Liver (tissue), 9 donors: Measurements from ENCODE around the gene ULK4. TPM values are rescaled to one million over a fixed set of nuclear protein-coding genes. Genes with fewer than 3 reads are reported as not detected.

Source experiments
- DNase-seq: peaks from one replicate; pipeline ENCODE4 v3.0.0-alpha.2; 2017; ENCODE audit warnings: low spot score
- H3K27ac ChIP-seq, 2 donors: one replicate each; pipeline ENCODE4 v1.7.0; 2013; ENCODE audit warnings: inconsistent platforms in 2 of 2, low read length in 2 of 2, control low read depth in 1 of 2, low read depth in 1 of 2, mild to moderate bottlenecking in 1 of 2
- H3K27me3 ChIP-seq, 4 donors: one replicate each; pipeline versions ENCODE4 v1.6.1 to v1.7.0; 2013; ENCODE audit warnings: low read length in 3 of 4, inconsistent platforms in 1 of 4, mild to moderate bottlenecking in 1 of 4, moderate library complexity in 1 of 4; ENCODE audit not compliant: control insufficient read depth in 4 of 4, insufficient read depth in 4 of 4
- H3K36me3 ChIP-seq, 4 donors: one replicate each; pipeline versions ENCODE4 v1.6.1 to v1.7.0; 2013; ENCODE audit warnings: low read length in 3 of 4, mild to moderate bottlenecking in 3 of 4, low read depth in 1 of 4, moderate library complexity in 1 of 4; ENCODE audit not compliant: control insufficient read depth in 4 of 4, insufficient read depth in 3 of 4
- H3K4me1 ChIP-seq, 4 donors: one replicate each; pipeline versions ENCODE4 v1.6.1 to v1.7.0; 2013; ENCODE audit warnings: low read length in 3 of 4, mild to moderate bottlenecking in 3 of 4, moderate library complexity in 1 of 4; ENCODE audit not compliant: control insufficient read depth in 4 of 4, insufficient read depth in 4 of 4
- H3K4me3 ChIP-seq, 3 donors: one replicate each; pipeline versions ENCODE4 v1.6.1 to v1.7.0; 2013; ENCODE audit warnings: low read length in 3 of 3, control low read depth in 1 of 3, low read depth in 1 of 3, mild to moderate bottlenecking in 1 of 3
- H3K9ac ChIP-seq, 2 donors: one replicate each; pipeline ENCODE4 v1.7.0; 2013; ENCODE audit warnings: low read length in 2 of 2, mild to moderate bottlenecking in 2 of 2, moderate library complexity in 2 of 2, control low read depth in 1 of 2, low read depth in 1 of 2
- H3K9me3 ChIP-seq, 4 donors: one replicate each; pipeline versions ENCODE4 v1.6.1 to v1.7.0; 2013; ENCODE audit warnings: low read length in 3 of 4; ENCODE audit not compliant: control insufficient read depth in 4 of 4
- CTCF ChIP-seq: fragments of 150-350 bp; IDR thresholded peaks from 2 replicates; pipeline ENCODE4 v1.5.1; 2017; ENCODE audit warnings: improper control_type of control experiment, low read depth, low read length; ENCODE audit not compliant: missing input control
- EGR1 ChIP-seq, 2 donors: IDR thresholded peaks; 2 replicates each; pipeline ENCODE4 v1.6.1; 2016 to 2018; ENCODE audit warnings: antibody characterized with exemption in 2 of 2, low read depth in 2 of 2
- FOXA1 ChIP-seq: IDR thresholded peaks from 2 replicates; pipeline ENCODE4 v1.6.1; 2016; ENCODE audit warnings: antibody characterized with exemption
- FOXA2 ChIP-seq: IDR thresholded peaks from 2 replicates; pipeline ENCODE4 v1.6.1; 2016; ENCODE audit warnings: antibody characterized with exemption
- GABPA ChIP-seq, 2 donors: IDR thresholded peaks in 1 of 2; conservative IDR thresholded peaks in 1 of 2; 2 replicates each; pipeline ENCODE4 v1.6.1; 2016; ENCODE audit warnings: antibody characterized with exemption in 2 of 2, mild to moderate bottlenecking in 1 of 2, moderate library complexity in 1 of 2
- HNF4A ChIP-seq, 2 donors: conservative IDR thresholded peaks; 2 replicates each; pipeline ENCODE4 v1.6.1; 2016; ENCODE audit warnings: antibody characterized with exemption in 2 of 2, mild to moderate bottlenecking in 2 of 2
- HNF4G ChIP-seq: IDR thresholded peaks from 2 replicates; pipeline ENCODE4 v1.6.1; 2016; ENCODE audit warnings: antibody characterized with exemption
- JUND ChIP-seq, 2 donors: IDR thresholded peaks; 2 replicates each; pipeline ENCODE4 v1.6.1; 2016; ENCODE audit warnings: antibody characterized with exemption in 2 of 2
- NR2F2 ChIP-seq: IDR thresholded peaks from 2 replicates; pipeline ENCODE4 v1.6.1; 2016; ENCODE audit warnings: antibody characterized with exemption
- RAD21 ChIP-seq, 2 donors: IDR thresholded peaks; 2 replicates each; pipeline ENCODE4 v1.6.1; 2016; ENCODE audit warnings: antibody characterized with exemption in 2 of 2, mild to moderate bottlenecking in 2 of 2
- REST ChIP-seq: IDR thresholded peaks from 2 replicates; pipeline ENCODE4 v1.6.1; 2016; ENCODE audit warnings: antibody characterized with exemption, mild to moderate bottlenecking
- RXRA ChIP-seq, 2 donors: IDR thresholded peaks; 2 replicates each; pipeline ENCODE4 v1.6.1; 2017 to 2018; ENCODE audit warnings: antibody characterized with exemption in 2 of 2, mild to moderate bottlenecking in 1 of 2
- SP1 ChIP-seq: IDR thresholded peaks from 2 replicates; pipeline ENCODE4 v1.6.1; 2018; ENCODE audit warnings: antibody characterized with exemption, mild to moderate bottlenecking
- TAF1 ChIP-seq: conservative IDR thresholded peaks from 2 replicates; pipeline ENCODE4 v1.6.1; 2016; ENCODE audit warnings: antibody characterized with exemption, mild to moderate bottlenecking
- YY1 ChIP-seq: IDR thresholded peaks from 2 replicates; pipeline ENCODE4 v1.6.1; 2016; ENCODE audit warnings: antibody characterized with exemption, mild to moderate bottlenecking
- WGBS: extraction: QIAGEN DNeasy Blood & Tissue Kit; methylation state at CpG from one replicate; pipeline ENCODE4 v1.1.7; 2013; 5-methylcytosine and 5-hydroxymethylcytosine counted together
- polyA plus RNA-seq, 2 donors: library from polyadenylated mRNA; stranded (reverse) in 1 of 2; unstranded in 1 of 2; fragments of 200-250 nt in 1 of 2; fragments of >200 nt in 1 of 2; fragmentation: Nextera tagmentation in 1 of 2; extraction: Ambion mirVana in 1 of 2; gene quantifications; one replicate each; pipeline versions ENCODE4 v1.2.1 to v1.2.3, GENCODE V29; 2013 to 2015
- total RNA-seq, 2 donors: library from RNA; depleted of rRNA; stranded (reverse); fragments of >200 nt; gene quantifications; one replicate each; pipeline ENCODE4 v1.2.3, GENCODE V29; 2014
- TF ChIP-seq, protein P1 (sequence below): IDR thresholded peaks from 2 replicates; pipeline ENCODE4 v1.6.1; 2016; ENCODE audit warnings: antibody characterized with exemption
- TF ChIP-seq, protein P2 (sequence below): IDR thresholded peaks from 2 replicates; pipeline ENCODE4 v1.6.1; 2016; ENCODE audit warnings: antibody characterized with exemption
- TF ChIP-seq, protein P3 (sequence below): IDR thresholded peaks from 2 replicates; pipeline ENCODE4 v1.6.1; 2016; ENCODE audit warnings: antibody characterized with exemption
- donor health status: healthy.
- donor health status: healthy.
- donor health status: healthy.
- donor health status: healthy.
- donor health status: healthy.

ULK4 gene
- total and polyA plus RNA-seq, 4 donors: 1.1 to 11.5 (median 3.2) TPM

GRCh38 chr3:41430886-41431285 lies 531.0 kb downstream of the ULK4 start (continued):
- no peak for TF ChIP-seq GABPA (IDR thresholded peaks at IDR 0.05 in 1 of 2, conservative IDR thresholded peaks at IDR 0.05 in 1 of 2)
- TF ChIP-seq NR2F2: no peak
- TF ChIP-seq HNF4G: no peak
- no peak for TF ChIP-seq RXRA (IDR thresholded peaks at IDR 0.05)
- no peak for TF ChIP-seq JUND (IDR thresholded peaks at IDR 0.05)
- TF ChIP-seq CTCF: no peak

GRCh38 chr3:41430391-41430790 lies 531.5 kb downstream of the ULK4 start:
- Histone ChIP-seq H3K36me3 (no peaks in the 10 kb centered on the region), H3K9me3 (no peaks in the 10 kb centered on the region), H3K4me3 (no peak overlapping the region), H3K27ac (no peak overlapping the region), H3K4me1 (no peaks in the 10 kb centered on the region), H3K9ac (no peak overlapping the region), H3K27me3 (no peaks in the 10 kb centered on the region)
- WGBS: 91% methylated on average over 3 of the region's 3 CpGs
- DNase-seq: no peak
- TF ChIP-seq REST: no peak
- no peak for TF ChIP-seq SP1
- no peak for TF ChIP-seq YY1
- no peak for TF ChIP-seq JUND (IDR thresholded peaks at IDR 0.05)
- no peak for TF ChIP-seq TAF1
- TF ChIP-seq NR2F2: no peak
- TF ChIP-seq EGR1 (IDR thresholded peaks at IDR 0.05; ENCODE audit: low read depth in 2 of 2): no peak
- TF ChIP-seq, protein P1, sequence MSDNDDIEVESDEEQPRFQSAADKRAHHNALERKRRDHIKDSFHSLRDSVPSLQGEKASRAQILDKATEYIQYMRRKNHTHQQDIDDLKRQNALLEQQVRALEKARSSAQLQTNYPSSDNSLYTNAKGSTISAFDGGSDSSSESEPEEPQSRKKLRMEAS: no peak
- no peak for TF ChIP-seq HNF4G
- TF ChIP-seq RXRA (IDR thresholded peaks at IDR 0.05): no peak

- Histone ChIP-seq H3K27me3 (no peaks in the 10 kb centered on the region), H3K4me3 (no peak overlapping the region), H3K9me3 (no peaks in the 10 kb centered on the region), H3K9ac (no peak overlapping the region), H3K27ac (no peak overlapping the region), H3K36me3 (no peaks in the 10 kb centered on the region), H3K4me1 (no peaks in the 10 kb centered on the region)
- WGBS: 39% methylated on average over 3 of the region's 3 CpGs
- DNase-seq: no peak
- TF ChIP-seq FOXA1: no peak
- no peak for TF ChIP-seq EGR1 (IDR thresholded peaks at IDR 0.05; ENCODE audit: low read depth in 2 of 2)
- no peak for TF ChIP-seq RAD21 (IDR thresholded peaks at IDR 0.05)
- no peak for TF ChIP-seq FOXA2
- no peak for TF ChIP-seq TAF1
- TF ChIP-seq HNF4A (conservative IDR thresholded peaks at IDR 0.05): no peak
- TF ChIP-seq, protein P2, sequence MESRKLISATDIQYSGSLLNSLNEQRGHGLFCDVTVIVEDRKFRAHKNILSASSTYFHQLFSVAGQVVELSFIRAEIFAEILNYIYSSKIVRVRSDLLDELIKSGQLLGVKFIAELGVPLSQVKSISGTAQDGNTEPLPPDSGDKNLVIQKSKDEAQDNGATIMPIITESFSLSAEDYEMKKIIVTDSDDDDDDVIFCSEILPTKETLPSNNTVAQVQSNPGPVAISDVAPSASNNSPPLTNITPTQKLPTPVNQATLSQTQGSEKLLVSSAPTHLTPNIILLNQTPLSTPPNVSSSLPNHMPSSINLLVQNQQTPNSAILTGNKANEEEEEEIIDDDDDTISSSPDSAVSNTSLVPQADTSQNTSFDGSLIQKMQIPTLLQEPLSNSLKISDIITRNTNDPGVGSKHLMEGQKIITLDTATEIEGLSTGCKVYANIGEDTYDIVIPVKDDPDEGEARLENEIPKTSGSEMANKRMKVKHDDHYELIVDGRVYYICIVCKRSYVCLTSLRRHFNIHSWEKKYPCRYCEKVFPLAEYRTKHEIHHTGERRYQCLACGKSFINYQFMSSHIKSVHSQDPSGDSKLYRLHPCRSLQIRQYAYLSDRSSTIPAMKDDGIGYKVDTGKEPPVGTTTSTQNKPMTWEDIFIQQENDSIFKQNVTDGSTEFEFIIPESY: no peak
- no peak for TF ChIP-seq NR2F2
- no peak for TF ChIP-seq GABPA (IDR thresholded peaks at IDR 0.05 in 1 of 2, conservative IDR thresholded peaks at IDR 0.05 in 1 of 2)
- TF ChIP-seq, protein P3, sequence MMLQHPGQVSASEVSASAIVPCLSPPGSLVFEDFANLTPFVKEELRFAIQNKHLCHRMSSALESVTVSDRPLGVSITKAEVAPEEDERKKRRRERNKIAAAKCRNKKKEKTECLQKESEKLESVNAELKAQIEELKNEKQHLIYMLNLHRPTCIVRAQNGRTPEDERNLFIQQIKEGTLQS: no peak
- no peak for TF ChIP-seq JUND (IDR thresholded peaks at IDR 0.05)
- TF ChIP-seq HNF4G: no peak
- TF ChIP-seq YY1: no peak
- TF ChIP-seq SP1: no peak
- TF ChIP-seq REST: no peak
- no peak for TF ChIP-seq RXRA (IDR thresholded peaks at IDR 0.05)
- TF ChIP-seq, protein P1: no peak
These were observed 535.4 kb downstream of the ULK4 start for GRCh38 chr3:41426485-41426884.
